CD4-positive, alpha-beta T cell treated with Interleukin-21 for 1 hour (primary cell): ENCODE results near the gene STMN3.
"Not testable (repeated sequence)": the region's sequence is repeated elsewhere in the genome, so short reads cannot be mapped to it uniquely, and the experiment has no call there.

ENCODE experiments used
- DNase-seq: peaks from one replicate; pipeline ENCODE4 v3.0.0-alpha.2; 2020

The STMN3 gene

GRCh38 chr20:63630956-63631355, 22.3 kb downstream of the STMN3 start:
- DNase-seq = not testable (repeated sequence)

GRCh38 chr20:63628246-63628975, 24.8 kb downstream of the STMN3 start:
- peak; percentile 64 for DNase-seq

GRCh38 chr20:63627751-63628245, 25.4 kb downstream of the STMN3 start:
- no peak for DNase-seq

GRCh38 chr20:63627129-63627750, 26.0 kb downstream of the STMN3 start:
- peak; percentile 96 for DNase-seq

- DNase-seq = no peak
Measured at GRCh38 chr20:63626424-63627128, 26.6 kb downstream of the STMN3 start, which contains the start of gene GMEB2. Gene GMEB2, minus strand, starts transcription at chr20:63627101. Its CDS starts 7,704 bp downstream, at chr20:63619397.

GRCh38 chr20:63625771-63626423, 27.3 kb downstream of the STMN3 start:
- peak; percentile 36 for DNase-seq

- no peak for DNase-seq
Measured at GRCh38 chr20:63624486-63624885, 28.7 kb downstream of the STMN3 start.

- no peak for DNase-seq
Measured at GRCh38 chr20:63622732-63623131, 30.5 kb downstream of the STMN3 start.

GRCh38 chr20:63622096-63622495, 31.1 kb downstream of the STMN3 start:
- DNase-seq = no peak

- no peak for DNase-seq
Measured at GRCh38 chr20:63620991-63621390, 32.2 kb downstream of the STMN3 start.

GRCh38 chr20:63619505-63619904, 33.7 kb downstream of the STMN3 start:
- DNase-seq = no peak

GRCh38 chr20:63619086-63619485, 34.1 kb downstream of the STMN3 start:
- DNase-seq = no peak

GRCh38 chr20:63618291-63618980, 34.8 kb downstream of the STMN3 start:
- DNase-seq = no peak

GRCh38 chr20:63617876-63618265, 35.4 kb downstream of the STMN3 start:
- no peak for DNase-seq

GRCh38 chr20:63617092-63617875, 35.9 kb downstream of the STMN3 start:
- no peak for DNase-seq

GRCh38 chr20:63613863-63614594, 39.2 kb downstream of the STMN3 start:
- not testable (repeated sequence) for DNase-seq

- no peak for DNase-seq
Measured at GRCh38 chr20:63612276-63612931, 40.8 kb downstream of the STMN3 start.

- no peak for DNase-seq
Measured at GRCh38 chr20:63611646-63612045, 41.6 kb downstream of the STMN3 start.

- no peak for DNase-seq
Measured at GRCh38 chr20:63610581-63611435, 42.4 kb downstream of the STMN3 start.
